Non-pigmented ciliary epithelial cell (primary cell): ENCODE results near the gene COL25A1.
"Not testable (repeated sequence)": the region's sequence is repeated elsewhere in the genome, so short reads cannot be mapped to it uniquely, and the experiment has no call there.

Experiments
- DNase-seq: peaks from one replicate; pipeline ENCODE4 v3.0.0-alpha.2; 2010; ENCODE audit warnings: low read depth

The COL25A1 gene

GRCh38 chr4:109166586-109166985 is 135.9 kb downstream of the COL25A1 start:
- no peak for DNase-seq

DNA sequence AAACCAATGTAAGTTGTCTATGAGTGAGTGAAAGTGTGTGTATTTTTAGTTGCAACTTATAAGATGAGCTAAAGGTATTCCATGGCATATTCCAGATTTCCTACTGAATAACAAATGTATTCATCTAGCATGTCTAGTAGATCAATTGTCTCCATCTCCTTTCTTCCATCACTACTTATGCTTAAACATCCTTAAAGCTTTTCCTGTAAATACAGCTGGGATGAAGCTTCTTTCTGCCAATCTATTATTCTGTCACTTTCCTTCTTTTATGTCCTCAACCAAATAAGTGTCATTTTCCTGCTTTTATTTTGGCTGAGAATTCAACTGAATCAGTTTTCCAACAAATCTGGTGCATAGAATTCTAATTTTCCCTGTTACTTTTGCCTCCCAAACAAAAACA is 136.3 kb downstream of the COL25A1 start:
- DNase-seq: no peak

GRCh38 chr4:109164011-109164410 is 138.4 kb downstream of the COL25A1 start:
- DNase-seq: peak; percentile 28

DNA sequence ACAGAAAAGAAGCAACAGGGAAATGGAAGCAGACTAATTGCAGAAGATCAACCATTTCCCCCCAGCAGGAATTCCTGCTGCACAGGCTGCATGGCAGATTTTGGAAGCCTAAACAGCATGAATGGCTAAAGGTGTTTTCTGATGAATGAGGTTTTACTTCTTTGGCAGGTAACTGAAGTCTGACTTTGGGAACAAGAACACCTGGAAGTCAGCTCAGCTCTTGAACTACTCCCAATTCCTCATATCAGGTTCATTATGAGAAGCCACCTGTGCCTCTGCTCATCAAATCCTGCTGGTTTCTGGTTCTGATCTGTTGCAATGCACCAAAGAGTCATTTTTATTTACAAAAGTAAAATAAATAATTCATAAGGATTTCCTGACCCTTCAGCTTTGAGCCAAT is 139.0 kb downstream of the COL25A1 start:
- no peak for DNase-seq

- DNase-seq: no peak
These were observed 139.7 kb downstream of the COL25A1 start for GRCh38 chr4:109162759-109163158.

- no peak for DNase-seq
These were observed 142.0 kb downstream of the COL25A1 start for GRCh38 chr4:109160494-109160893.

GRCh38 chr4:109157696-109158095 is 144.8 kb downstream of the COL25A1 start:
- DNase-seq: no peak

DNA sequence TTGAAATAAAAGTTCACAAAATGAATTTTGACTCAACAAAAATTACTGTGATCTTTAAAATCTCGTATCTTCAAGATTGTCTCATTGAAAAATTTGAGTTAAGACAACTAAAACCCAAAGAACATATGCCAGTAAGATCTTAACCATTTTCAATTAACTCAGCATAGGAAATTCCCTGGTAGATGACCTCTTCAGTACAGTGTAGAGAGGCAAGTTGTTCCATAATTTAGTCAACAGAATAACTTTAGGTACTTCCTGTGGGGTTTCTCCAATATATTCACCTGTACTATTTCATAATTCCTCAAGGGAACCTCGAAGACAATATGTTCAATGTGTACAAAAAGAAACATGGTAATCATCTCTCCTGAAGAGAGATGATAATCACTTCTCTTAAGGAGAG is 145.3 kb downstream of the COL25A1 start:
- no peak for DNase-seq

DNA sequence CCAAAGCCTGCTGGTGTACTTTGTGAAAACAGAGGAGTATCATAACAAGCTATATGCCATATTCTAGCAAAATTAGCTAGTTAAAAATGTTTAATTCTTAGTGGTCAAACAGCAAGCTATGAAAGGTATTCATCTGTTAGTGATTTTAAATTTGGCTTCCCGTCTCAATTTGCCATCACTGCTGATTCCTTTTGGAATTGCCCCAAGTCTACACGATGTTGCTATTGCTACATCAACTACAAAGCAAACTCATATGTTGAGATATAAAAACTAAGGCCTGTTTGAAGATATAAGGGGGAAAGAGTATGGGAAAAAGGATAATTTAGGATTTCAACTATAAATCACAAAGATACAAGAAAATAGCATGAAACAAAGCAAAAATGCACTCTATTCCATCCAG is 146.1 kb downstream of the COL25A1 start:
- DNase-seq: no peak

- no peak for DNase-seq
These were observed 146.7 kb downstream of the COL25A1 start for GRCh38 chr4:109155682-109156283.

GRCh38 chr4:109155084-109155483 is 147.4 kb downstream of the COL25A1 start:
- DNase-seq: no peak

- no peak for DNase-seq
These were observed 148.0 kb downstream of the COL25A1 start for GRCh38 chr4:109154424-109154823.

DNA sequence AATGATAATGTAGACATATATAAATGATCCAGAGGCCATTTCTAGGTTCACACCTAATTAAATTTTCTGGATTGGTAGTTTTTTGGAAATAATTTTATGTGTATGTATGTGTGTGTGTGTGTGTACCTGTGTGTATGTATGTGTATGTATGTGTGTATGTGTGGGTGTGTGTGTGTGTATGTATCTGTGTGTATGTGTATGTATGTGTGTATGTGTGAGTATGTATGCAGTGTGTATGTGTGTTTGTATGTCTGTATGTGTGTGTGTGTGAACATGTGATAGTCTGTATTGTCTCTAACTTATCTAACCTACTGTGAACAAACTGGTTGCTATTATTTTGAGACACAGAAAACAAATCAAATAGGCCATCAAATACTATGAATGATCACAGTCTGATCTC is 152.6 kb downstream of the COL25A1 start:
- DNase-seq: no peak

DNA sequence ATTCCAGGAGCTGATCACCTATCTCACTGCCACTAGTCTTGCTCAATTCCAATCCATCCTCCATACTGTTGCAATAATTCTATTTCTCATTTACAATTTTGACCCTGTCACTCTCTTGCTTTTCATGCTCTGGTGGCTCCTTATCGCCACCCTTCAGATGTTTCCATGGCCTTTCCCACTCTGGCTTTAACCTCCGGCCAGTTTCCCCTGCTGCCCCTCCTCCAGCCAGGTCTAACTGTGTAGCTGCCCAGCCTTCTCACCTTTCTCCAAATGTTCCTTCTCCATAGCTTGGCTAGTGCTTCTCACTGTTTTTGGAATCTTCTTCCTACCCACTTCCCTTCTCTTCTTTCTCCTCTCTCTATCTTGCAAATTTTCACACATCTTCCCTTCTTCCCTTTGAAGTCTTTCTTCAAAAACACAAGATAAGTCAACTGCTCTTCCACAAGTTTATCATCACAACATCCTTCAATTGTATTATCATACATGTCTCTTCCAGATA is 153.8 kb downstream of the COL25A1 start:
- DNase-seq: no peak

DNA sequence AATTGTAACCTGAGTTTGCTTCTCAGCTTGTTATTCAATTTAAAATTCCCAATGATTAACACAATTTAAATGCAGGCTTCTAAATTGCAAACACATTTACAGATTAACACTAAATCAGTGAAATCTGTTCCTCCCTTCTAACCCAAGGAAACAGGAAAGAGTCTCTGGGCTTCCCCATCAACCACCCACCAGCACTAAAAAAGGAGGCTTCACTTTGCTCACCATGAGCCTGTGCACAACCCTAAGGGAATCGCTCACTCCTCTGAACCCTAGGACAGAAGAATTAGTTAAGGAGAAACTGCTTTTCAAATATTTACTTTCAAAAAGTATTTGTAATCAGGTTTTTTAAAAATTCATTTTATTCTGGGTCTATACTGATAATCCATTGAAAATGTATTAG is 155.3 kb downstream of the COL25A1 start:
- DNase-seq: no peak

DNA sequence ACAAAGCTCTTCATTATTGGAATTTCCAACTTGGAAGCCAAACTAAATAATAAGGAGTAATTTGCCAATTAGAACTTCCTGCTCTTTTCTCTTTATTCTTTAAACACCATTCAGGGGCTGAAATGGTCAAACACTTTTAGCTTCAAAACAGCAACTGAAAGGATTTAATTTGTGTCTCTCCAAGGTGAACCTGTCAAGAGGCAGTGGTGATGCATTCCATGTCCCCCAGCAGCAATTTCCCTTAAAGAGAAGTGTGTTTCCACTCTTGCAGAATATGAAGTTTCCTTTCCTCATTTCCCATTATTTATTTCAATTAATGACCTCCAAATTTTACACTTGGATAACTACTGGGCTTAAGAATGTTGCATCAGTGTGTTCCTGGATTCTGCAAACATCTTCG is 156.0 kb downstream of the COL25A1 start:
- DNase-seq: no peak

DNA sequence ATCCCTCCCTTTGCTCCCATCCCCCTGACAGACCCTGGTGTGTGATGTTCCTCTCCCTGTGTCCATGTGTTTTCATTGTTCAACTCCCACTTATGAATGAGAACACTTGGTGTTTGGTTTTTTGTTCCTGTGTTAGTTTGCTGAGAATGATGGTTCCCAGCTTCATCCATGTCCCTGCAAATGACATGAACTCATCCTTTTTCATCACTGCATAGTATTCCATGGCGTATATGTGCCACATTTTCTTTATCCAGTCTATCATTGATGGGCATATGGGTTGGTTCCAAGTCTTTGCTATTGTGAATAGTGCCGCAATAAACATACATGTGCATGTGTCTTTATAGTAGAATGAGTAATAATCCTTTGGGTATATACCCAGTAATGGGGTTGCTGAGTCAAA is 164.3 kb downstream of the COL25A1 start:
- DNase-seq: not testable (repeated sequence)

GRCh38 chr4:109134921-109135320 is 167.5 kb downstream of the COL25A1 start:
- no peak for DNase-seq

GRCh38 chr4:109134268-109134667 is 168.2 kb downstream of the COL25A1 start:
- no peak for DNase-seq

GRCh38 chr4:109131559-109131958 is 170.9 kb downstream of the COL25A1 start:
- DNase-seq: no peak

- DNase-seq: no peak
These were observed 173.9 kb downstream of the COL25A1 start for GRCh38 chr4:109128589-109128988.

DNA sequence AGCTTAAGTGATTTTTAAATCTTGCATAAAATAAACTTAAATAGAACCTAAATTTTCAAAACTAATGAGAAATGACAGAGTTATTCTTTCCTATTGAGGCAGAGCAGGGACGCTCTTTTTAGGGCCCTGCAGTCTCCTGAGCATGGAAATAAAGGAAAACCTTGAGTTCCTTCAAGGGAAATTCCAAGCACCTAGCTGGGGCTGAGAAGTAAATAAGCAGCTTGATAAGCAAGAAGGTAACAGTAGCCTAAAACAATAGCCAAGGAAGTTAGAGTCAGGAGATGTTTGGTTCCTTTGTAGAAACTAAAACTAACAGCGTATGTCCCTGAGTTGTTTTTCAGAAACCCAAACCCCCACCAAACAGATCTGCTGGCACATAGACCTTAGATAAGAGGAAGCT is 174.6 kb downstream of the COL25A1 start:
- no peak for DNase-seq

- DNase-seq: no peak
These were observed 175.6 kb downstream of the COL25A1 start for GRCh38 chr4:109126856-109127255.

GRCh38 chr4:109125084-109125483 is 177.4 kb downstream of the COL25A1 start:
- DNase-seq: no peak

- no peak for DNase-seq
These were observed 178.5 kb downstream of the COL25A1 start for GRCh38 chr4:109123951-109124350.
